GM21528 (cell line): Measurements from ENCODE around the gene ITGB2.

Experiments
- ATAC-seq: cut with Tn5 transposase; IDR thresholded peaks from one replicate; pipeline ENCODE4 v1.9.1; 2021; ENCODE audit warnings: mild to moderate bottlenecking, moderate library complexity; ENCODE audit not compliant: unreplicated experiment, low FRiP score

The ITGB2 gene

GRCh38 chr21:44898851-44899767, 21.6 kb downstream of the ITGB2 start:
- ATAC-seq: no peak

GRCh38 chr21:44898011-44898488, 22.6 kb downstream of the ITGB2 start:
- ATAC-seq: no peak

- no peak for ATAC-seq
Measured at GRCh38 chr21:44897326-44898010, 23.2 kb downstream of the ITGB2 start.

DNA sequence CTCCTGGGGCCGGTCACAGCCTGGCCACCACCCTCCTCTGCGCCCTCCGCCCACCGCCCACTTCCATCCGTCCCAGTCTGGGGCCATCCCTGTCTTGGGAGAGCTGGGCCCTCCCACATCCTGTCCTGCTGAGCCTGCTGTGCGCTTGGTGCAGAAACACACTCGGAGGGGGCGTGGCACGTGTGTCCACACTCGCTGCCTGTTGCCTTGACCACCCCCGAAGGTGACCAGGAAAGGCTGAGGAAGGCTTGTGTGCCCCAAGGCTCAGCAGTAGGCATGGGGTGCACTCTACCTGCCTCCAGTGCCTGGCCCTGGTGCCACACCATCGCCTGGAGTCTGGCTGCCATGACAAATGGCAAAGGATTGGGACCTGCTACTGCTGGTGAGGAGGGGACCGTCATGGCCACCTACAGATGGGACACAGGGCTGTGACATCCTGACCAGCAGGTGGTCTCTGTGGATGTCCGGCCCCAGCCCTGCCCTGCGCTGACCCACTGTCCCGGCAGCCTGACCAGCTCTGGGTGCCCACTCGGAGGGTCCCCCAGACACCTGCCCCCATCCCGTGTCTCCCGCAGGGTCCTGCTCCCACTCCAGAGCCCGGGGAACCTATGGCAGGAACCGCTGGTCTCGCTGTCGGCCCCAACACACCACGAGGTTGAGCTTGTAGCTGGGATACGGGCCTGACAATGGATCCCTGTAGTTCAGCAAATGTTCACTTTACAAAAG, 24.0 kb downstream of the ITGB2 start:
- no peak for ATAC-seq

DNA sequence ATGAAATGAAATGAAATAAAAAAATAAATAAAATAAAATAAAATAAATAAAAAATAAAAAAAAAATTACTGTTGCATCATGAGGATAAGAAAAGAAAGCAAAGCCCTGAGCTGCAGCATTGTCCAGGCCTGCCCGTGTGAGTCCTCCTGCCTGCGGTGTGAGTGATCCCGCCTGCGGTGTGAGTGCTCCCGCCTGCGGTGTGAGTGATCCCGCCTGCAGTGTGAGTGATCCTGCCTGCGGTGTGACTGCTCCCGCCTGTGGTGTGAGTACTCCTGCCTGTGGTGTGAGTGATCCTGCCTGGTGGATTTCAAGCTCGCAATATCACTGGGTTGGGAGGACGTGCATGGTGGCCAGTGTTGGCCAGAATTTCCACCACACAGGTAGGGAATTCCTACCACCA, 24.8 kb downstream of the ITGB2 start:
- no peak for ATAC-seq

DNA sequence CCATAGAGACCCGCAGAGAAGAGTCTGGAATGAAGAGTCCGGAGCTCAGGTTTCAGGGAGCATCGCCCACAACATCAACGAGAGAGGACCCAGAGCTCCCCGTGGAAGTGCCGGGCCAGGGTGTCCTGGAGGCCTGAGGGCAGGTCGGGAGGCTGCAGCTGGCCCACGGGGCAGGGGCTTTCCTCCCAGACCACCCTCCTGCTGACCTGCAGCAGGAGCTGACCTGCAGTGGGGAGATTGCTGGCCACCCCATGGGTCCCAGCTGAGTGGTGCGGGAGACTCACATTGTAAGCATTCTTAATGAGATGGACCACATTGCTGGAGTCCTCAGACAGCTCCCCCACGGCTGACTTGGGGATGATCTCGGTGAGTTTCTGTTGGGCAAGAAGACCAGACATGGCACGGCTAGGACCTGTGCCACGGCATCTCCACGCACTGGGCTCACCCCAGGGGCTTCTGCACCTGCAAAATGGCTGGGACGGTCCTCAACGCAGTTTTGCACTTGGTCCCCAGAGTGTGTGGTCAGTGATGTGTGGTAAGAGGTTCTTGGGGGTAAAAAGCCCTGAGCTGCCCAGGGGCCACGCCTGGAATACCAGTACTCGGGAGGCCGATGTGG, 25.9 kb downstream of the ITGB2 start:
- no peak for ATAC-seq

DNA sequence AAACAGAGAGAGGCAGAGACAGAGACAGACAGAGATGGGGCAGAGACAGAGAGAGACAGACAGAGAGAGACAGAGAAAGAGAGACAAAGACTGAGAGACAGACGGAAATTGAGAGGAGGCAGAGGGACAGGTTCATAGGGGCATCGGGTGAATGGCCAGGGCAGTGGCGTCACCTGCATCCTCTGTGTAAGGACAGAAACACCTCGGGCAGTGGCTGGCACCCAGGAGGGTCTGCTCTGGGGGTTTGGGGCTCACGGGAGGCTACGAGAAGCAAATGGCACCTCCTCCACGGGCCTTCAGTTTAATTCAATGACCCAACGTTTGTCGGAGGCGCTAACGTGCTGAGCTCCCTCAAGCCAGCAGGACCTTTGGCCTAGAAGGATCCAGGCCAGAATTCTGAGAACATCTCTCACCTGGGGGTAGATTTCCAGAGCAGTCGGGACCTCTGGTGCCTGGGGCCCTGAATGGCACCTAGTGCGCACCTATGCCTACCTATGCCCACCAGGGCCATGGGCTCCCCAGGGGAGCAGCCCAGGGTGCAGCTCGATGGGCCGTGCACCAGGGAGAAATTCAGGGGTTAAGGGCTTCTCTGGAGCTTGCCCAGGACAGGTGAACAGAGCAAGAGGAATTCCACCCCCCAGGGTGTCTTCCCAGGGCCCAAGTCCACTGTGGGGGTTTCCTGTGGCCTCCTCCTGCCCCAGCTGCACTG, 26.6 kb downstream of the ITGB2 start:
- ATAC-seq: no peak

- no peak for ATAC-seq
Measured at GRCh38 chr21:44893278-44893556, 27.5 kb downstream of the ITGB2 start.

DNA sequence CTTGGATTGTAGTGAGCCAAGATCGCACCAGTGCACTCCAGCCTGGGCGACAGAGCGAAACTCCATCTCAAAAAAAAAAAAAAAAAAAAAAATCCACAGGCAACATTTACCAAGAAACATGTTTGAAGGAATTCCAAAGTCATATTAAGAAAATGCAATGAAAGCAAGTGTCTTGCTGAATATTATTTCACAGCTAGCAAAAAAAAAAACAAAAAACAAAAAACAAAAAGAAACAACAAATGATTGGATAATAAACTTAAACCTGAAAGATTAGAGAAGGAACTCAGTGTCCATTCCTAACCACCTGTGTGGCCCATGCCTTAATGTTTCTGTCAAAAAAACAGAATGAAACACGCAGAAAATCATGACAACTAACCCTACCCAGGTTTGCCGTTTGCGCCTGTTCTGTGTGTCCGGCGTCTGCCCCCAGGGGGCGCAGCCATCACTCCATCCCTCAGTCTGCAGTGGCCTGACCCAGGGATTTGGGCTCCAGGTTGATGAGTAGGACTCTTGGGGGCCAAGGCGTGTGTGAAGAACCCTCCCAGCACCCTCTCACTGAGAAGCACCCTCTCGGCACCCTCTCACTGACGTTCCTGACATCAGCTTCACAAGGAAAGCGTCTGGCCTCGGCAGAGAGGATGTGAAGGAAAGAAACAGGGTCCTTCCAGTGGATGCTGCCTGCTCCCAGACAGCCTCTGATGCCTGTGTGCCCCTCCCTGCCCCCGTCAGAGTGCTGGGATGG, 28.0 kb downstream of the ITGB2 start:
- no peak for ATAC-seq

DNA sequence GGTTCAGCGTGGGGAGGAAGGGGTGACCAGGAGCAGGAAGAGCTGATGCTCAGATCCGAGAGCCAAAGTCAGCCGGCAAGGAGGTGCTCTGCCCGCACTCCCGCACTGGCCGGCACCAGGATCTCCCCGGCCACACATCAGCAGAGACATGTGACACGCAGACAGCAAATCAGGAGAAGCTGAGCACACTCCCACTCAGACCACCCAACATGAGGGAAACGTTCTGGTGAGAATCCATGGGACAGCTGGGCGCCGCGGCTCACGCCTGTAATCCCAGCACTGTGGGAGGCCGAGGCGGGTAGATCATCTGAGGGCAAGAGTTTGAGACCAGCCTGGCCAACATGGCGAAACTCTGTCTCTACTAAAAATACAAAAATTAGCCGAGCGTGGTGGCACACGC, 28.6 kb downstream of the ITGB2 start:
- ATAC-seq: no peak

DNA sequence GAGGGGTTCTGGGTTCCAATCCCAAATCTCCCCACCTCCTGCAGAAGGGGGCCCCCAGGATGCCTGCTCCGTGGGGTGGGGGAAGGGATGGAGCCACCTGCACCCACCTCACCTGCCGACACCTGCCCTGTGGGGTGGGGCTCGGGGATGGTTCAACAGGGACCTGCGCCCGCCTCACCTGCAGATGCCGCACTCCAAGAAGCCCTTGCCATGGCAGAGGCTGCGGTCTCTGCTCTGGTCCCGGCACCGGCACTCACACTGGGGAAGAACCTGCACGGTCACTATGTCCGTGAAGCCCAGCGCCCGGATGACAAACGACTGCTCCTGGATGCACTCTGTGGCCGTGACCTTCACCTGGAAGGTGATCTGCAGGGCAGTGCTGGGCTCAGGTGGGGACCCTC, 29.1 kb downstream of the ITGB2 start:
- ATAC-seq: no peak

DNA sequence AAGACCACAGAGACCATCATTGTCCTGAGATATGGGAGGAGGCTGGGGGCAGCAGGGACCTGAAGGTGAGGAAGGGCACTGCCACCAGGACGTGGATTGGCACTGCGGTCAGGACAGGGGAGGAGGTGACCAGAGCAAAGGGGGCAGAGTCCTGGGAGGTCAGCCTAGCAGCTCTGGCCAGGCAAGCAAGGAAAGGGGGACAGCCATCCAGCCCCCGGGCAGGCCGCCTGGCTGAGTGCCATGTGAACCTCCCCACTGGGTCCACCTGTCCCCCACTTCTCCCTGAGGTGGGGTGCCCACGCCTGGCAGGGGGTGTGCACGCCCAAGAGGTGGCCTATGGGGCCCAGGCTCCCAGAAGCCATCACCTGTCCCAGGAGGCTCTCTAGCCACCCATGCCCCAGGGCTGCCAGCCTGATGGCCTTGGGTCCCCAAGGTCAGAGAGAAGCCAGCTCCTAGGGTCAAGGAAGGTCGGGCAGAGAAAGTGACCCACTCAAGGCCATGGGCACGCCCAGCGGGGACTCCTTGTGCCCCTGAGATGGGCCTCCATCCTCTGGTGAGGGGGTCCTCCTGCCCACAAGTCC, 29.6 kb downstream of the ITGB2 start:
- ATAC-seq: no peak

DNA sequence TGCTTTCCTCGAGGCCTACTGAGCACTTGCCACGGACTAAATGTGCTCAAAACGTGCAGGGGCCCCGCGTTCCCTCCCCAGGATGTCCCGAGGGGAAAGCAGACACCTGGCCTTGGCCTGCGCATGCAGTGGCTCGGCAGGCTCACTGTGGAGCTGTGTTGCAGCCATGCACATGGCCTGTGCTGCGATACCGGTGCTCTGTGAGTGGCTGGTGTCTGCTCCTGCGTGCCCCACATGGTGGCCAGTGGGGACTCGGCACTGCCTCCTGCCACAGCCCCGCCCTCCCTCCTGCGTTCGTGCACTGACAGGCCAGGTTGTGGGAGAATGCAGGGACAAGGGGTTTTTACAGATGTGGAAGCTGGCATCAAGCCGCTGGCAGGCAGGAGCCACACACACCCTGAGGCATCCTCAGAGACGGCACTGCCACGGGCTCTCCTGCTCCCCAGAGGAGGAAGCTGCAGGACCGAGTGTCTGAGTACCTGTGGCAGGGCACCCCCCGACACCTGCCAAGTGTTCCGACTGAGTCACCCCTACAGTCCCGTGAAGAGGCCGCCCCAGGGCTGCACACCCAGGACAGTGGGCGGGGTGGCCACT, 30.3 kb downstream of the ITGB2 start:
- ATAC-seq: no peak

DNA sequence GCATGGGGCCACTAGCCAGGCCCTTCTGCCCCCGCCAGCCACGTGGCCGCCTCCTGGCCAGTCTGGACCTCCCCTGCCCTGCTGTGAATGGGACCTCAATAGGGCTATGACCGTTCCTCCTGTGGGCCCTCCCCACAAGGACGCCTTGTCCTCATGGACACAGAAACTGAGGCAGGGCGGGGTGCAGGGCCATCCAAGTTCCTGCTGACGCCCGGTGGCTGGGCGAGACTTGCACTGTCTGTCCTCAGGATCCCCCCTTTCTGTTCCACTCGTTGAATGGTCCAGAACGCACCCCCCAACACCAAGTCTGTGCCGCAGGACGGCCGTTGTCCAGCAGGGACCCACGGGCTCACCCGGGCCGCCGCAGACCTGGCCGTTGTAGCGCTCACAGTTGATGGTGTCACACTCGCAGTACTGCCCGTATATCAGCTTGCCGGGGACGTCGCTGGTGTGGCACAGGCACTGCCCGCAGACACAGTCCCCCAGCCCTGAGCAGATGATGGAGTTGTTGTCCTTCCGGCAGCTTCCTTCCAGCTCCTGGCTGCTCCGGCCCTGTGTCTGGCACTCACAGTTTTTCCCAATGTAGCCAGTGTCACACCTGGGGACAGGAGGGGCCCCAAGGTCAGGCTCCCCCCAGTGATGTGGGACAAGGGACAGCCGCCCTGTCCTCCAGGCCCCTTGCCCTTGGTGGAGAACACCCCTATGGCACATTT, 30.9 kb downstream of the ITGB2 start:
- ATAC-seq: no peak

- no peak for ATAC-seq
Measured at GRCh38 chr21:44888581-44889550, 31.8 kb downstream of the ITGB2 start.

GRCh38 chr21:44887807-44888580, 32.7 kb downstream of the ITGB2 start:
- no peak for ATAC-seq
